Pancreas (tissue), 10 donors: ENCODE results near the gene NOPCHAP1. TPM values are rescaled to one million over a fixed set of nuclear protein-coding genes. Genes with fewer than 3 reads are reported as not detected.

Source experiments
- ATAC-seq, 4 donors: fragments of 200-7000 bp; cut with Tn5 transposase; one replicate each; pipeline versions ENCODE4 v1.8.0 to v1.9.1; 2020; ENCODE audit warnings: mild to moderate bottlenecking in 4 of 4, moderate library complexity in 4 of 4
- DNase-seq, 6 donors: peaks; one replicate each; pipeline ENCODE4 v3.0.0-alpha.2; 2020
- FAIRE-seq: peaks from 2 replicates; lab custom pipeline; 2012; peaks lifted over from hg19 to GRCh38; lab: Jason Lieb, UNC
- H3K27ac ChIP-seq, 4 donors: fragments of 200-600 bp; sonication (generic); 1 replicate in 3 of 4; 2 replicates in 1 of 4; pipeline versions ENCODE4 v1.5.0 to v1.8.0; 2020
- H3K27me3 ChIP-seq, 4 donors: fragments of 200-600 bp; one replicate each; pipeline ENCODE4 v1.8.0; 2021
- H3K36me3 ChIP-seq, 3 donors: fragments of 200-600 bp; sonication (generic) in 1 of 3; one replicate each; pipeline versions ENCODE4 v1.5.0 to v1.8.0; 2020 to 2021
- H3K4me1 ChIP-seq, 3 donors: fragments of 200-600 bp; one replicate each; pipeline ENCODE4 v1.8.0; 2021
- H3K4me3 ChIP-seq, 4 donors: fragments of 200-600 bp; sonication (generic) in 2 of 4; one replicate each; pipeline versions ENCODE4 v1.5.0 to v1.8.0; 2020 to 2021
- H3K9me3 ChIP-seq, 4 donors: fragments of 200-600 bp; one replicate each; pipeline ENCODE4 v1.8.0; 2021
- CTCF ChIP-seq, 4 donors: fragments of 200-600 bp; sonication (generic) in 3 of 4; IDR thresholded peaks; one replicate each; pipeline versions ENCODE4 v1.5.0 to v1.8.0; 2021; ENCODE audit warnings: antibody characterized with exemption in 4 of 4
- WGBS, 2 donors: extraction: QIAGEN DNeasy Blood & Tissue Kit; methylation state at CpG; one replicate each; pipeline ENCODE4 v1.1.7; 2013; 5-methylcytosine and 5-hydroxymethylcytosine counted together
- intact Hi-C, 3 donors: fragments of 100-400 bp; cut with DNase I; formaldehyde crosslinking; loops; one replicate each; pipeline versions ENCODE4 v1.11.1 to v1.14.2; 2022
- polyA plus RNA-seq, 2 donors: library from polyadenylated mRNA; stranded (reverse); fragments of 200-250 nt; gene quantifications; one replicate each; pipeline ENCODE4 v1.2.3, GENCODE V29; 2013
- total RNA-seq, 6 donors: library from RNA; stranded (reverse); fragmentation: NEBNext Ultra II Directional in 4 of 6; extraction: Animal tissue kit (Norgen Biotek cat#: 25700) in 4 of 6; gene quantifications; one replicate each; pipeline versions ENCODE4 v1.2.1 to v1.2.4, GENCODE V29; 2021 to 2023
- donor health status: healthy with polysubstance abuse.
- donor health status: DM: no; HTN: no; CAD: no; lungs with moderate emphysema.
- donor health status: DM: no; HTN: no; CAD: no.
- donor health status: control.
- donor health status: control.
- donor health status: Bipolar disorder and iron deficiency.
- donor health status: DM: yes; HTN: yes; CAD: no.
- donor health status: DM: no; HTN: no; CAD: no.
- donor health status: DM: no; HTN: no; CAD: no.
- donor health status: DM: yes; HTN: yes; CAD: no.

Gene NOPCHAP1
- total and polyA plus RNA-seq, 8 donors: 7.2 to 21.5 (median 14.3) TPM

DNA sequence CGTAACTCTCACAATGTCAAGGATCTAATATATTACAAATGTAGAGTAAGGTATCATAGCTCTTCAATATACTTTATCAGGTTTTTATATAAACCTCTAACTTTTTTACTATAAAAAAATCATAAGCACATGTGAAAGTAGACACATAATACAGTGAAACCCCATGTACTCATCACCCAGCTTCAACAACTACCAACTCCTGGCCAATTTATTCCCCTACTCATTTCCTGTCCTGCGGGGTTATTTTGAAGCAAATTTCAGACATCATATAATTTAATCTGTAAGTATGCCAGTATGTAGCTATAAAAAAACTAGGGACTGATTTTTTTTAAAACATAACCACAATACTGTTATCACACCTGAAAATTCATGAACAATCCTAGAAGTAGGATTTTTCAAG, 47.7 kb downstream of the NOPCHAP1 start:
- Histone ChIP-seq H3K36me3 (peaks cover 0 to 24% (median 0%) of the 10 kb centered on the region in 3 donors), H3K9me3 (no peaks in the 10 kb centered on the region), H3K27me3 (no peaks in the 10 kb centered on the region), H3K27ac (no peak overlapping the region), H3K4me3 (no peak overlapping the region), H3K4me1 (peaks cover 0 to 7% (median 0%) of the 10 kb centered on the region in 3 donors)
- no peak for DNase-seq
- intact Hi-C loops: no loop called here
- no peak for TF ChIP-seq CTCF (IDR thresholded peaks at IDR 0.05)
- no peak for FAIRE-seq
- 93 to 95% methylated on average over 2 of the region's 2 CpGs for WGBS, 2 donors
- ATAC-seq: no peak

Other genes with a start within 250 kb of the NOPCHAP1 start
- gene SLC41A2, start 28.0 kb upstream of the NOPCHAP1 start, total RNA-seq: 10 to 100 TPM; 25.1 to 41.9 (median 32.3) TPM
- gene SLC41A2, start 28.0 kb upstream of the NOPCHAP1 start, polyA plus RNA-seq: 1 to 10 TPM; 6.3 to 6.9 TPM
- 10 to 100 TPM; 32.2 to 90.9 (median 34.7) TPM for gene ALDH1L2, start 98.1 kb downstream of the NOPCHAP1 start, total RNA-seq
- gene ALDH1L2, start 98.1 kb downstream of the NOPCHAP1 start, polyA plus RNA-seq: 1 to 10 TPM; 6.0 TPM
- 10 to 100 TPM; 14.6 to 33.0 (median 19.1) TPM for gene WASHC4, start 121.4 kb downstream of the NOPCHAP1 start, total RNA-seq
- 10 to 100 TPM in 1 of 2 donors, 1 to 10 TPM in 1; 8.9 to 13.9 TPM for gene WASHC4, start 121.4 kb downstream of the NOPCHAP1 start, polyA plus RNA-seq
- gene APPL2, start 249.9 kb downstream of the NOPCHAP1 start, total RNA-seq: 10 to 100 TPM; 14.6 to 26.9 (median 19.0) TPM
- 10 to 100 TPM in 1 of 2 donors, 1 to 10 TPM in 1; 9.7 to 33.4 TPM for gene APPL2, start 249.9 kb downstream of the NOPCHAP1 start, polyA plus RNA-seq